Measurements from ENCODE around the gene OGA.

OGA gene

DNA sequence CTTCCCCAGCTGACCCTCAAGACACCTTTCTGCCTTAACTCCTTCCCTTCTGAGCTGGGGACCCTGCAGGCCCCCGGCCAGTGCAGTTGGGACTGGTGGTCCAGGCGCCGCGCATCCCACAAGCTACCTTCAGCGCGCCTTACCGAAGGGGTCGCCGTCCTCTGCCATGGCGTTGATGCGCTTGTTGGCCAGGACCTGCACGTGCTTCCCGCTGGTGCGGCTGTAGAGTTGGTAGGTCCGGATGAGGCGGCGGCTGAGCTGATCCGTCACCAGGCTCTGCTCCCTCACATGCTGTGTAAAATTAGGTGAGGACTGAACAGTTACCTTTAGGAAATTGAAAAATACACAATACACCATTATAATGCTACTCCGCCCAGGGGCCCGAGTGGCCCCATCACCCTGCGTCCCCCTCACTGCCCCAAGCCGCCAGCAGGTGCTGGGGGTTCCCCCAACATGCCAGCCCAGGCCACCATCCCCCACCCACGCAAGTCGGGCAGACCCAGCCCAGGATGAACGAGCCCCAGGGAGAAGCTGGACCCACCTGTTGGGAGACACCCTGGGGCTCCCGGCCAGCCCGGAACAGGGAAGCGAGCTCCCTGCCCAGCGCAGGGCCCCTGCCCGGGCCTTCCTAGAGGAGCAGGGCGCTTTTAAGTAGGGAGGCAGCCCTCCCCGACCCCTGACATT lies 43.5 kb downstream of the OGA start:
- no peak for DNase-seq

DNA sequence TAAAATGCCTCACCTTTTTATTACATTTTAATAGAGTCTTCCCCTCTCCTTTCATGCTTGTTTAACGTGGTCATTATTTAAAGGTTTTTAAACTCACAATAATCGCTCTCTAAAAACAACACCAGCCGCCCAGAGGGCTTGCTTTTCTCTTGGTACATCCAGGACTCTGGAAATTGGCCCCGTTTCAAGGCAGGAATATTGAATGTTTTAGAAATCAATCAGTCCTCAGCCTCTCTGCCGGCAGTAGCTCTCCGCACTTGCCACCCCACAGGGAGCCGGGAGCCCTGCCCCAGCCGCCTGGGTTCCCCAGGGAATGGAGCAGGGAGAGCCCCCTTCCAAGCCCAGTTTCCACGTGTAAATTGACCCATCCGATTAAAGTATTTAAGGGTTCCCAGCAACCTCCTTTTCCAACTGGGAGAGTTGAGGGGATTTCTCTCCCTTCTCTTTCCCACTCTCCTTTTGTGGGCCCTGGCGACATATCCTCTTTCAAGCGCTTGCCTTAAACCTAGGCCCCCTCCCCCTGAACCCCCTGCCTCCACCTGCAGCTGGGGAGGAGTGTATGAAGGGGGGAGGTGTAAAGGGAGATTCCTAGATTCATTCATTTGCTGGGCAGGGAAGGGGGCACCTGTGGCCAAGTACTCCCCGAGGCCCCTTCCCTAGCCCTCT lies 44.2 kb downstream of the OGA start:
- no peak for DNase-seq

DNA sequence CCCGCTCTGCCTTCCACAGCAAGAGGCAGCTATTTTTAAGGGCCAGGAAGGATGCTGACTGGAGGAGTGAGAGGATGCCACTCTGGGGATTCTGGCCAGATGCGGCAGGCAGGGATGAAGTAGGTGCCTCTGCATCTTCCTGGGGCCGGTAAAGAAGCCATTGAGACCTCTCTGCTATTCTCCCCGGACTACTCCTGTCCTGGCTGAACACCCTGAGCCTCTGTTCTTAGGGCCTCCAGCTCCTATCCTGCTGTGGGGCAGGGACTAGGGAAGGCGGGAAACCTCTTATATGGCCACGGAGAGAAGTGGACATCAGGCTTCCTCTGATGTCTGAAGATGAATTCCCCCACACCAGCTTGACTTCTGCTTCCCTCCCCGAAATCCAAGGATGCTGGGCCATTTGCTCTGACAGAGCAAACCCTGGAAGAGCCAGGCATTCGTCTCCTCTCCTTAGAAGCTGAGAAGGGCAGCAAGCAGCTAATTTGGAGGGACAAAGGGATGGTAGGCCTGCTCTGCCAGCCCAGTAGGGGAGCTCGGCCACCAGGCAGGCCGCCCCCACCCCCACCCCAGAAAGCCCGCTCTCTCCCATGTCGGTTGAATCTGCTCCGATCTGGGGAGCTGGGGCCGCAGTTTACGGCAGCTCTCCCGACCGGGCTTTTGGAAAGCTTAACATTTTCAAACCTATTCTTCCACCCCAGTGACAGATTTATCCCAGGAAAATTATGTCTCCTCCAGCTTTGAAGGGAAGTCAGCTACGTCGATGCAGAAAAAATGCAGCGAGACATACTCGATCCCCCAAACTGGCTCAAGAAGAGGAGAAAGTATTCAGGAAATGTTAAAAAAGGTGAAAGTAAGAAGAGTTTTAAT lies 45.1 kb downstream of the OGA start:
- DNase-seq, result no peak

DNA sequence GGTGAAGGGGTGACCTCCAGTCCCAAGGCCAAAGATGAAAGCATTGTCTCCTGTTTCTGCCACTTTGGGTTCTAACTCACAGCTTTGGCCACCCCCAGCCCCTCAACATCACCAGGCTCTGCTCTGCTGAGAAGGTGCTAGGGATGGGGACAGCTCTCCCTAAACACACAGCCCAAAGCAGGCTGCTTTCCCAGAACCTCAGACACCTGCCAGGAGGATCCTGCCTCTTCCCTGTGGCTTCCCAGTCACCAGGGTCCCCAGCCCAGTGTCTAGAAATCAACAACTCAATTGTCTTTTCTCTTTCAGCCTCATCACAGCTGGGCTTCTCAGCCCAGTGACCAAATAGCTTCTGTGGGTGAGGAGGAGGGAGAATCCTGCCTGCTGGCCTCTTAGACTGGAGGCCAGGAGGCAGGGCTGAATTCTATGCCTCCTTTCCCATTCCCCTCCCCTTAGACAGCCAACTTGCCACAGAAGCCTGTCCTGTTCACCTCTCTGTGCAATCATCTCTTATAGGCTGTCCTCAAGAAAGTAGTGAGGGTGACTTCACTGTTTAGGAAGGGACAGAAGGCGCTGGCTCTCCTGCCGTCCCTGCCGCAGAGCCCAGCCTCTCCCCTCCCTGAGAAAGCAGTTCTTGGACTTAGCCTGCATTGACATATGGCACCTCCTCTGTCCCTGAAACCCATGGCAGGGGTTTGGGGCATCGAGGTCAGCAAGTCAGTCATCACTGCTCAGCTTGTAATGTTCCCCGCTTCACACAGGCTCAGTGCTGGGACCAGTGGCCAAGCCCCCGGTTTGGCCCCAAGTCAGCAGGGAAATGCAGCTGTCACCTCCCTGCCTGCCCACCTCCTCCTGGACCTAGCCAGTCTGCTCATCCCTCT lies 46.0 kb downstream of the OGA start:
- no peak for DNase-seq

DNA sequence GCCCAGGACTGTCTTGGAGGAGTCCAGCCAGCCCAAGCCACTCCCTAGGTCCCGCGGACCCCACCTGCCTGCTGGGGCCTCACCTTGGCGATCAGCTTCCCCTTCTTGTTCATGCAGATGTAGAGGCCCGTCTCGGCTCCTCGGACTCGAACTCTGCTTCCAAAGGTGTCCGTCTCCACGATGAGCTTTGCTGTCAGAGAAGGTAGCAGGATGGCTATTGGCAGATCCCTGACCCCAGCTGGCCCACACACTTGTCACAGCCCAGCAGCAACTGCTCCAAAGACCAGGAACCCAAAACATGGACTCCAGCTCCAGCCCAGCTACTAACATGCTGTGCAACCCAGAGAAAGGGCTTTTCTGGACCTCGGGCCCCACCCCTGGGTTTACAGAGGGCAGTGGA lies 46.9 kb downstream of the OGA start:
- DNase-seq, result no peak

DNA sequence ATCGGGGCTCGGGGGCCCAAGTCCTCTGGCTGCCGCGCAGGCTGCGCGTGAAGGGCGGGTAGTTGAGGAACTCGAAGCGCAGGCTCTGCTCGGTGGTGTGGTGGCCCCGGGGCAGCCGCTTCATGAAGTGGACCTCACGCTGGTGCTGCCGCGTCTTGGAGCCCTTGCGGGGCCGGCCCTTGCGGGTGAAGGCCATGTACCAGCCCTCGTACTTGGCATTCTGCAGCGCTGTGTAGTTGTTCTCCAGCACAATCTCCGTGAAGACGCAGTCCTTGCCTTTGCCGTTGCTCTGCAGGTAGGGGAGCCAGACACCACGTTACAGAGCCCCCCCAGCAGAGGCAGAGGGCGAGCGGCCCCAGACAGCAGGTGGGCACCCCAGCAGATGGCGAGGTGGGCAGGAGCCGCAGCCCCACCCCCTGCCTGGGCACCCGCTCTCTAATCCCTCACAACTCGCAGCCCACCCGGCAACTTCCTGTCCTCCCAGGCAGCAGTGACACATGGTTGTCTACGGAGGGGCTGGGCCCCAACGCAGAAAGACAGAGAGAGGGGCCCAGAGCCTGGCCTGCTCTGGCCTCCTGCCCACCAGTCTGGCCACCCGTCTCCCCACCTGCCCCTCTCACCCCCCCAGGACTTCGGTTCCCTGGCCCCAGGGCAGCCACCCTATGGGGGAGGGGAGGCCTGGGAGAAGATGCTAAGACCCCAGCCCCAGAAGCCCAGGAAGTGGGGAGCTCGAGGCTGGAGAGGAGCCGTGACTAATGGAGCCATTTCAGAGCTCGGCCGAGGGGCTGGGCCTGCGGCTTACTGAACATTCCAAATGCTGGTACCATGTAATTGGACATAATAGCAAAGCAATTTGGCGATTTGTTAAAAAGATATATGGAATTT lies 47.7 kb downstream of the OGA start:
- no peak for DNase-seq

DNA sequence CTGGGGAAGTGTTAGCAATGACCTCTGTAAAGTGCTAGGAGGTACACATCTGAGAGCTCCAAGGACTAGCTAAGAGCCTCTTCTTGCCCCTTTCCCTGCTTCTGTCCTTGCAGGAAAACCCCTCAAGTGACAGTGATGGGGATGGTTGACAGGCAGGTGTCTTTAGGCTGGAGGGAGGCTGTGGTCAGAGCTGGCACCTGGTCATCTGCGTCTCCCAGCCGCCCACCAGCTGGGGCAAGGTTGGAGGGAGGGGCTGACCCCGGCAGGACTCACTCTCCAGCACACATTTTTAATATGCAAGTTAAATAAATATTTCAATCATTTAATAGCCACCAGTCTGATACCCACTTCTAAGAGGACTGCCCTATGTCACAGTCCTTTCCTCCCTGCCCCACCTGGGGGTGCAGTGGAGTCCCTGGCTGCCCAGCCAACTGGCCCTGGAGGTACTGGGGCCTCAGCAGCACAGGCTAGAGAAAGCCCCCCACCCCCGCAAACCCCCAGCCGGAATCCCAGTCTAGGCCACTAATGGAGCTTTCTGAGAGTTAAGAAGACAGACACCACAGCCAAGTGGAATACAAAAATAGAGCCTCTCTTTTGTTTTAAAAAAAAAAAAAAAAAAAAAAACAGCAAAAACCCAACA lies 48.6 kb downstream of the OGA start:
- DNase-seq, result no peak

DNA sequence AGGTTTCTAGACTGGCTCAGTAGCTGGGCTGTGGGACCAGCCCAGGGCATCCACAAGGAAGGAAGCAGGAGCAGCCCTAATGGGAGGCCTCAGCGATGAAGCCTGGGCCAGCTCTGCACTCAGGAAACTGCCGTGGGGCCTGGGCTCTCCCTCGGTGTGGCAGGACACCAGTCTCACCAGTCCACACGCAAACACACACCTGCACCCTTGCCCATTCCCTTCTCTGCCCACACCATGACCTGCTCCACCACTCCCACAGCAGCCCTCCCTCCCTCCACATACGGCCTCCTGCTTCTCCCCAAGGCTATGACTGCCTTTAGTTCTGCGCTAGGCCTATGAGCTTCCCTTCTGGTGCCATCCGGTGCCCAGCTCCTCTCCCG lies 49.5 kb downstream of the OGA start:
- no peak for DNase-seq

DNA sequence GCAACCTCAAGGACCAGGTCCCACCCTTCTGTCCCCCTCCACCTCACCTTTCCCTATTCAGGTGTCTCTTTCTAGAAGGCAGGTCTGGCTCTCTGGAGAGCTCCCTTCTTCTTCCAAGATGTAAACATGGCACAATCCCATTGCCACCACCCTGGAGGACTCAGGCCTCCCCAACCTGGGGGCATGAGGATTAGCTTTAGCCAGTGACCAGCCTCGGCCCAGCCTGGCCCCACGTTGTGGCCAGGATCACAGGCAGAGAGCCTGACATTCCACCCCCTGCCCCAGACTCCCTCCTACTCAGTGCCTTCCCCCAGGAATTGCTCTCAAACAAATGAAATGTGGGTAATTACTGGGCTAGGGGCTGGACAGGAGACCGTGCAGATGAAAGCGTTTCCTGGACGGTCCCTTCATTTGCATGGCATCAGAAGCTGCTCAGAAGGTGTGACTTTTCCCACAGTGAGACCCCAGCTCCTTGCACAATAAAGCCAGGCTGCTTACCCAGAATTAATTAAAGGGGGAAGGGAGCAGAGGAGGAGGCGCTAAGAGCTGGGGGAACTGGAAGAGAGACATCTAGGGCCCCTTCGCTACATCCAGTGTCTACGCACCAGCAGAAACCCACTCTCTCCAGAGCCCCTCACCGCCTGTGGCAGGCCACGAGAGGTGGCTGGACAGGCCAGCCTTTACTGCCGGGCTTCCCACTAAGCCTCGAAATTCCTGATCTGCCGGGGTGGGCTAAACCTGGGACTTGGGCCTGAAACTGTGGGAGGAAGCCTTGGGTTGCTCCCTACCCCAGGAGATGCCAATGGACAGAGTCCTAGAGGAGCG lies 50.1 kb downstream of the OGA start:
- DNase-seq, result no peak

DNA sequence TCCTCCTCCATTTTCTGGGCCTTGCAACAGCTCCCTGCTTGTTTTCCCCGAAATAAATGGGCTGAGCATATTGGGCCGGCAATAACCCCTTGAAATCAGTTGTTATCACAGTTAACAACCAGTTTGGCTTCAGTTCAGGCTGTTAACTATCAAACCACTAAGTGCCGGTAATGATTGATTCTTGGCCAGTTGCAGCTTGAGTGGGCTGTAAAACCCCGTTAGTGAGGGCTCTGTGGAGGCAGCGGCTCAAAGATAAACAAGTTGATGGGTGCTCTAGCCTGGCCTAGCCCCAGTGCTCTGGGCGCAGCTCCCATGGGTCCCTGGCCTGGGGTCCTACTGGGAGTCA lies 50.7 kb downstream of the OGA start:
- no peak for DNase-seq

DNA sequence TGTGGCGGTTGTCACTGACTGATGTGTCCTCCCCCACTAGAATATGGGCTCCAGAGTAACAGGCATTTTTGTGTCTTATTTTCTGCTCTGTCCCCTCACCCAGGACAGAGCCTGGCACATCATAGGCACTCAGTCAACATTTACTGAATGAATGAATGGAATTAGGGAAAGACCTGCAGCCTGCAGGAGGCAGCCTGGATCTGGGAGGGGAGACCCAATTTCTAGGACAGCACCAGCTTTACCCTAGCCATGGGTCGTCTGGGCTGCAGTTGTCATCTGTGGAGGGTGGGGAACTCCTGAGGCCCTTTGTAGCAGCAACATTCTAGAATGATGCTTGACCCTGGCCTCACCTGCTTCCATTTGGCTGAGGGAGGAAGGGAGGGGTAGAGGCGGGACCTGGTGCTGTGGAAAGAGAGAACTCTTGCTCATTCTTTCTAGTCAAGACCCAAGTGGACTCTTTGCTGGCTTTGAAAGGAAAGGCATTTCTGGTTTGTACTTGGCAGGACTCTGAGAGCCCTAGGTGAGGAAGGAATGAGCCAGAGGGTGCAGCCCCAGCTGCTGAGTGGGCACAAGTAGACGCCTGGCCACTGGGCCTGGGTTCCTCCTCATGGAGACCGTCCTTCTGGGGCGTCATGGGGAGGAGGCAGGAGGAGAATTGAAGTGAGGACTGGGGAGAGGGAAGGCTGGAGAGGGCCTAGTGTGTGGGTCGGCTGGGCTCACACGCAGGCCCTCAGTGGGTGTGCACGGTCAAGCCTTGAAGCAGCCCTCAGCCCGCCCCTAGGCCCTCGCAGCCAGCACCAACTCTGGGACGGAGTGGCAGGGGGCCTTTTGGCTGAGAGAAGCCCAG lies 51.3 kb downstream of the OGA start:
- DNase-seq, result no peak

DNA sequence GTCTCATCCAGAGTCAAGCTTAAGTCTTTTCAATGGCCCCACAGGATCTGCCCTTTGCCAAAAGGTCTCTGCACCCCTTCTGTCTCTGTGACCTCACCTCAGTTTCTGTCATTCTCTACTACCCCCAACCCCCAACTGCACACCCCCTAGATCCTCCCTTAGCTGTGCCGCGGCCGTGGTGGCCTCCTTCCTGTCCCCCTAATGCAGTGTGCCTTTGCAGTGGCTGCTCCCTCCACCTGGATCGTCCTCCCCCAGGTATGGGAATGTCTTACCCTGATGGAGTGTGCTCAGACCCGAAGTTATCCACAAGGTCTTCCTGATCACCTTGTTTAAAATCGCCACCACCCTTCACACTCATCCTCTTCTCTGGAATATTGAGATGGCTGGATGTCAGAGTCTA lies 51.9 kb downstream of the OGA start:
- no peak for DNase-seq

DNA sequence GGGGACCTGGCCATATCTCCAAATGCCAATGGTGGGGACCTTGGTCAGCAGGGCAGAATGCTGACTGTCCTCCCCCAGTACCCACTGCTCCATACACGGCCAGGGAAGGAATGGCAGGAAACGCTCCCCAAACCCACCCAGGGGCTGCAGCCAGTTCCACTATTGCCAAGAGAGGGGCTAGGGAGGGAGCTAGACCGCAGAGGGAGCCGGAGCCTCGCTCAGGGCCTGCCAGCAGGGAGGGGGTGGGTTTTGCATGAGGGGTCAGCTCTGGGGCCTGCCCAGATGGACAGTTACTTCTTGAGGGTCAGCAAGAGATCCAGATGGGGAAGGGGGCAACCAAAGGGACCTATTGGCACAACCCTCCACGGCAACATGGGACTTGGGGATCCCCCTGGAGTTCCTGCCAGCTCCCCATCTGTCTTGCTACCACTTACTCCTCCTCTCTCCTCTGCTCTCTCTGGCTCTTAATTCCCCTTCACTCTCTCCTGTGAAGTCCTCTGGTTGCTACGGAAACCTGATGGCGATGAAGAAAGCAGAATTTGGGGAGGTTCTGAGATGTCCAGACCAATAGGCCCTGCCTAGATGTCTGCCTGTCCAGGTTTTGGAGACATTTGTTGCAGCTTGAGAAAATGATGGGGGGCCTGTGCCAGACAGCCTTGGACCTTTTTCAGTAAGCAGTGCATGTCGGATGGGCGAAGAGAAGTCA lies 55.0 kb downstream of the OGA start:
- DNase-seq, result no peak

DNA sequence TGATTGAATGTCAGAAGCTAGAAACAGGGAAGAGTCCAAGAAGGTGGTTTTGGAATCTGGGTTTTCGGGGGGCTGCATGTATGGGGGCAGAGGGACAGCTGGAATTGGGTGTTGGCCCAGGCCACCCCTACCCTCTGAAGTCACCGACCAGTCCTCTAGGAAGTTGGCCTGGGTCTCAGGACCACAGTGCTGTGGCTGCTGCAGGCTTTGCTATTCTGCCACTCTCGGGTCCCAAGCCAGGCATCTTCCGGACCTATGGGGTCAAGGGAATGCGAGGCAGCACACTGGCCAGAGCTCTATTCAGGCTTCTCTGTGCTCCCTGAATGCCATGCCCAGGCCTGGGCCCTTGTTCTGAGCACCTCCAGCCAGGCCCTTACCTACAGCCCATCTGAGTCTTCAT lies 55.5 kb downstream of the OGA start:
- DNase-seq, result no peak

DNA sequence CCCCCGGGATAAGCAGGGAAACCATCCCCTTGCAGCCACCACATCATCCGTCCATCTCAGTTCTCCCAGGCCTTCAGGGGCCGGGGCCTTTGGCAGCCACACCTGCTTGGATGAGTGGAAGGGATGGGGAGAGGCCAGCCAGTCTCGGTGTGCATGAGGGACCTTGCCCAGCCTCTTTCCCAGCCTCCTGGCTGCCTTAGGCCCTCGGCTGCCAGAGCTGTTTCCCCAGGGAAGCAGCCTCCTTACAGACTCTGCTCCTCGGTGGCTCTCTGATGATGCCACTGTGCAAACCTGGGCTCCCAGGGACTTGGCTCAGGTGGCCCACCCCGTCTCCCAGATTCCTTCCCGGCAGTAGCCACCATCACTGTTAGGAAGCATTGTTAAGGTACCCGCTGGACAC lies 57.0 kb downstream of the OGA start:
- no peak for DNase-seq

DNA sequence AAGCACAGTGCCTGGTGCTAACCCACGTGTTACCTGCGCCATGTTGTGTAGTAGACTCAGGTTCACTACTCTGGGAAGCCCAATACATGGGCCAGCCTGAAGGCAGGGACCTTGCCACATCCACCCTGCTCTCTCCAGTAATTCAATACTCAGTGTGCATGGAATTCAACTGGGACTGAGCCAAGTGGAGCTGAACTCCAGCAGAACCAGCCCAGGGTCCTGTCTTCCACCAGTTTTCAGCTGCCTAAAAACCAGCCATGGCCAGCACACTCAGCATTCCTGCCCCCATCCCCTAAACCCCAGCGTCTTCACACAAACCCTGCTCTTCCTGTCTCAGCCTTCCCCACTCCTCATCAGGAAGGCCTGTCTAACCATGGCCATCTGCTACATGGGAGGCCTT lies 57.7 kb downstream of the OGA start:
- DNase-seq, result no peak

DNA sequence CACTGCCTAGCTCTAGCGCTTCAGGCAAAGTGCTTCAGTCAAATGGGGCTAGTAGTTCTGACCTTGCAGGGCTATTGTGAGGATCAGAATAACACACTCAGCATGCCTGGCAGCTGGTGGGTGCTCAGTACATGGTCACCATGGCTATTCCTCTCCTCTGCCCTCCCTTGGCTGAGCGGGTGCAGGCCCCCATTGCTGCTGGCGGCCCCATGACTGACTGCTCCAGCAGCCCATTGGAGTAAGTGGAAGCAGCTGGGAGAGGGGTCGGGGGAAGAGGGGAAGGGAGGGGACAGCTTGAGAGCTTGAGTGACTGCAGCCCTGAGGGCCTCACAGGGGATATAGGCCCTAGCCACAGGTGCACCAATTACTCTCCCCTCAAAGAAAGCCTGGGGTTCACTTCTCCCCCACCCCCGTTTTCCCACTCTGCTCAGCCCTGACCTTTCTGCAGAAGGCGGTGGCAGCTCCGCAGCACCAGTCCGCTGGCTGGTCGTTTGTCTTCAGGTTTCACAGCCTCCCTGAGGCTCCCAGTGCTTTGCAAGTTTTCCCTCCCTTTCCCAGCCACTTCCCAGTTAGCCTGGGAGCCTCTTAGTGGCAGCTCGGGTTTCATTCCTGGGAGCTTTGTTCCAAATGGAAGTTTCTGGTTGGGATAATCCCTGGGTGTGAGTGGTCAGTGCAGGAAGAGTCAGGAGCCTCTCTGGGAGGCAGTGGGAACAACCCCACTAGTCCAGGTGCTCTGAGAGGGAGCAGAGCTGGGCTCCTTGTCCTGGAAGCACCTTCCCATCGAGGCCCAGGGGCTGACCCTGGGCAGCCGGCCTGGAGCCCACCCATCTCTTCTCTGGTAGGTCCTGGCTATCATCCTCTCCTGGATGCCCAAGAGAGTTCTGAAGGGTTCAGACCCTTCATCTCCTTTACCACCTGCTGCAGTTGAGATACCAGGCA lies 58.7 kb downstream of the OGA start:
- DNase-seq, result no peak

DNA sequence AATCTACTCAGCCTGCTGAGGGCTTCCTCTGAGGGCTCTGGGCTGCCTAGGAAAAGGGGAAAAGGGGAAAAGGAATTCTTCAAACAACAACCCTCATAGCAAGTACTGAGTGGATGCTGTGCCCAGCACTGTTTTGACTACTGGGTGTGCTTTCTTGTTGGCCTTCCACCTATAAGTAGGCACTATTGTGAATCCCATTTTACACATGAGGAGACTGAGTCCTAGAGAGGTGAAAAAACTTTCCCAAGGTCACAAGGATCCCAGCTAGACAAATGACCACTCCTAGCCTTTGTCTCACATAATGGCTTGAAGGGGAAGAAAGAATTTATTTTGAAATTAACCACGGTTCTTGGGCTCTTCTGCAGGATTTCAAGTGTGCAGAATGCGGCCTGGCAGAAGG lies 59.4 kb downstream of the OGA start:
- no peak for DNase-seq

All from NCI-H226 (cell line).